ENCODE data around the gene EQTN. TPM values are rescaled to one million over a fixed set of nuclear protein-coding genes. Genes with fewer than 3 reads are reported as not detected.

The EQTN gene
- total RNA-seq, 2 experiments from 2014 or later = not detected

GRCh38 chr9:27273186-27273585 lies 23.8 kb downstream of the EQTN start:
- DNase-seq (ENCODE audit: low spot score) = no peak
- H3K4me1 ChIP-seq (ENCODE audit: insufficient read depth, low read length, poor library complexity, severe bottlenecking) = no peaks in the 10 kb centered on the region
- H3K4me2 ChIP-seq (ENCODE audit: low read length) = no peak overlapping the region
- no peaks in the 10 kb centered on the region for H3K36me3 ChIP-seq (ENCODE audit: insufficient read depth, low read length)
- H3K4me3 ChIP-seq (ENCODE audit: low read depth, low read length, poor library complexity, severe bottlenecking) = no peak overlapping the region
- no peak overlapping the region for H2AFZ ChIP-seq (ENCODE audit: low read length)
- no peaks in the 10 kb centered on the region for H3K79me2 ChIP-seq (ENCODE audit: insufficient read depth, low read depth, low read length)
- TF ChIP-seq CTCF (conservative IDR thresholded peaks at IDR 0.05; ENCODE audit: low read length) = no peak
- TF ChIP-seq EZH2phosphoT487 (IDR thresholded peaks at IDR 0.05; ENCODE audit: borderline replicate concordance, low read depth, low read length) = no peak
- no peaks in the 10 kb centered on the region for H3K9me2 ChIP-seq (ENCODE audit: insufficient read depth, low read length)
- H4K20me1 ChIP-seq (ENCODE audit: insufficient read depth, low read length) = no peaks in the 10 kb centered on the region
- intact Hi-C loops (cut with micrococcal nuclease; ENCODE audit: unreplicated experiment) = no loop called here
- no peaks in the 10 kb centered on the region for H3K9me3 ChIP-seq (ENCODE audit: low read length)
- ChIA-PET CTCF (ENCODE audit: unreplicated experiment) (no interaction called here), POLR2A (no interaction called here)
- H3K27ac ChIP-seq (ENCODE audit: low read depth, low read length, poor library complexity, severe bottlenecking) = no peak overlapping the region
- BruUV-seq (replicated peaks) = no TSS peak

GRCh38 chr9:27272103-27272502 lies 24.8 kb downstream of the EQTN start:
- TF ChIP-seq EZH2phosphoT487 (IDR thresholded peaks at IDR 0.05; ENCODE audit: borderline replicate concordance, low read depth, low read length) (no peak), CTCF (conservative IDR thresholded peaks at IDR 0.05; ENCODE audit: low read length) (no peak)
- Histone ChIP-seq H3K4me1 (ENCODE audit: insufficient read depth, low read length, poor library complexity, severe bottlenecking) (no peaks in the 10 kb centered on the region), H3K9me3 (ENCODE audit: low read length) (no peaks in the 10 kb centered on the region), H4K20me1 (ENCODE audit: insufficient read depth, low read length) (no peaks in the 10 kb centered on the region), H2AFZ (ENCODE audit: low read length) (no peak overlapping the region; the same call in 1 of the 2 replicates), H3K4me2 (ENCODE audit: low read length) (no peak overlapping the region), H3K27ac (ENCODE audit: low read depth, low read length, poor library complexity, severe bottlenecking) (no peak overlapping the region), H3K4me3 (ENCODE audit: low read depth, low read length, poor library complexity, severe bottlenecking) (no peak overlapping the region), H3K79me2 (ENCODE audit: insufficient read depth, low read depth, low read length) (no peaks in the 10 kb centered on the region), H3K36me3 (ENCODE audit: insufficient read depth, low read length) (no peaks in the 10 kb centered on the region), H3K9me2 (ENCODE audit: insufficient read depth, low read length) (no peaks in the 10 kb centered on the region)
- ChIA-PET CTCF (ENCODE audit: unreplicated experiment) (no interaction called here), POLR2A (interaction anchor here (0.6 to 1.1 kb wide), 2 partner anchors 9 to 10 kb away, joined by 3 read pairs; no protein-coding TSS in a partner anchor)
- BruUV-seq (replicated peaks) = no TSS peak
- intact Hi-C loops (cut with micrococcal nuclease; ENCODE audit: unreplicated experiment) = no loop called here
- no peak for DNase-seq (ENCODE audit: low spot score)

GRCh38 chr9:27261517-27262211 lies 35.3 kb downstream of the EQTN start:
- intact Hi-C loops (cut with micrococcal nuclease; ENCODE audit: unreplicated experiment) = no loop called here
- Histone ChIP-seq H3K4me3 (ENCODE audit: low read depth, low read length, poor library complexity, severe bottlenecking) (no peak overlapping the region), H2AFZ (ENCODE audit: low read length) (no peak overlapping the region), H3K9me2 (ENCODE audit: insufficient read depth, low read length) (no peaks in the 10 kb centered on the region), H3K9me3 (ENCODE audit: low read length) (no peaks in the 10 kb centered on the region), H3K79me2 (ENCODE audit: insufficient read depth, low read depth, low read length) (no peaks in the 10 kb centered on the region), H3K4me1 (ENCODE audit: insufficient read depth, low read length, poor library complexity, severe bottlenecking) (no peaks in the 10 kb centered on the region), H3K4me2 (ENCODE audit: low read length) (no peak overlapping the region), H4K20me1 (ENCODE audit: insufficient read depth, low read length) (no peaks in the 10 kb centered on the region), H3K36me3 (ENCODE audit: insufficient read depth, low read length) (no peaks in the 10 kb centered on the region), H3K27ac (ENCODE audit: low read depth, low read length, poor library complexity, severe bottlenecking) (no peak overlapping the region)
- TF ChIP-seq EZH2phosphoT487 (IDR thresholded peaks at IDR 0.05; ENCODE audit: borderline replicate concordance, low read depth, low read length) = no peak
- no peak for TF ChIP-seq CTCF (conservative IDR thresholded peaks at IDR 0.05; ENCODE audit: low read length)
- ChIA-PET POLR2A (interaction anchor here (0.8 to 1.1 kb wide), 2 partner anchors 10 to 1372 kb away, joined by 3 read pairs; no protein-coding TSS in a partner anchor), CTCF (ENCODE audit: unreplicated experiment) (no interaction called here)
- no TSS peak for BruUV-seq (replicated peaks)
- DNase-seq (ENCODE audit: low spot score) = no peak

Data from OCI-LY7 (cell line).